ENCODE results near the gene NELFCD.
"Not testable (repeated sequence)": the region's sequence is repeated elsewhere in the genome, so short reads cannot be mapped to it uniquely, and the experiment has no call there.

Gene NELFCD

GRCh38 chr20:59027741-59028320, 46.8 kb downstream of the NELFCD start:
- FAIRE-seq, result no peak

GRCh38 chr20:59028812-59029211, 47.8 kb downstream of the NELFCD start:
- FAIRE-seq, result no peak

- no peak for FAIRE-seq
These were observed 50.0 kb downstream of the NELFCD start for GRCh38 chr20:59030911-59031563.

- FAIRE-seq, result no peak
These were observed 50.5 kb downstream of the NELFCD start for GRCh38 chr20:59031564-59032022.

GRCh38 chr20:59032023-59032712, 51.1 kb downstream of the NELFCD start, which contains the start of gene ATP5F1E:
Gene ATP5F1E, minus strand, starts transcription at chr20:59032335. Its CDS starts 84 bp downstream, at chr20:59032251.
- no peak for FAIRE-seq

- FAIRE-seq, result no peak
These were observed 51.6 kb downstream of the NELFCD start for GRCh38 chr20:59032713-59033059.

GRCh38 chr20:59033093-59033492, 52.0 kb downstream of the NELFCD start:
- peak; percentile 54 for FAIRE-seq

- no peak for FAIRE-seq
These were observed 52.6 kb downstream of the NELFCD start for GRCh38 chr20:59033616-59034165.

GRCh38 chr20:59035381-59035780, 54.3 kb downstream of the NELFCD start:
- FAIRE-seq, result no peak

GRCh38 chr20:59037386-59037785, 56.3 kb downstream of the NELFCD start:
- FAIRE-seq, result no peak

GRCh38 chr20:59039233-59039632, 58.2 kb downstream of the NELFCD start:
- FAIRE-seq, result no peak

GRCh38 chr20:59040667-59041066, 59.6 kb downstream of the NELFCD start:
- no peak for FAIRE-seq

- not testable (repeated sequence) for FAIRE-seq
These were observed 60.4 kb downstream of the NELFCD start for GRCh38 chr20:59041487-59041886.

GRCh38 chr20:59042151-59042795, 61.2 kb downstream of the NELFCD start, which contains the start of gene PRELID3B:
Gene PRELID3B, minus strand, starts transcription at chr20:59042786. Its CDS starts 56 bp downstream, at chr20:59042730.
- no peak for FAIRE-seq

- no peak for FAIRE-seq
These were observed 62.0 kb downstream of the NELFCD start for GRCh38 chr20:59042796-59043631.

GRCh38 chr20:59043698-59044097, 62.6 kb downstream of the NELFCD start:
- FAIRE-seq, result no peak

GRCh38 chr20:59044295-59044694, 63.2 kb downstream of the NELFCD start:
- no peak for FAIRE-seq
